Mesothelial cell of epicardium (in vitro differentiated cells): ENCODE data around the gene NPEPL1. TPM values are rescaled to one million over a fixed set of nuclear protein-coding genes. Genes with fewer than 3 reads are reported as not detected.

Experiments used
- DNase-seq, 2 experiments: peaks; one replicate each; pipeline ENCODE4 v3.0.0; 2021; ENCODE audit warnings: low spot score in 2 of 2; ENCODE audit not compliant: unreplicated experiment in 2 of 2
- H3K27ac Mint-ChIP-seq: 2 replicates; pipeline ENCODE4 v1.8.0; 2021; ENCODE audit warnings: mixed read lengths
- H3K27me3 Mint-ChIP-seq: 2 replicates; pipeline ENCODE4 v1.8.0; 2021; ENCODE audit warnings: low read depth, mixed read lengths
- H3K36me3 Mint-ChIP-seq: 2 replicates; pipeline ENCODE4 v1.8.0; 2021; ENCODE audit warnings: mixed read lengths
- H3K4me1 Mint-ChIP-seq: 2 replicates; pipeline ENCODE4 v1.8.0; 2021; ENCODE audit warnings: mixed read lengths
- H3K4me3 Mint-ChIP-seq: 2 replicates; pipeline ENCODE4 v1.8.0; 2021; ENCODE audit warnings: mild to moderate bottlenecking, moderate library complexity, mixed read lengths
- H3K9me3 Mint-ChIP-seq: 2 replicates; pipeline ENCODE4 v1.8.0; 2021; ENCODE audit warnings: mixed read lengths
- CTCF ChIP-seq: fragments of 200-600 bp; sonication (generic); IDR thresholded peaks from one replicate; pipeline ENCODE4 v1.5.0; 2021; ENCODE audit warnings: antibody characterized with exemption; ENCODE audit not compliant: unreplicated experiment
- total RNA-seq: library from RNA; stranded (reverse); gene quantifications from 3 replicates; pipeline ENCODE4 v1.2.1, GENCODE V29; 2021

Gene NPEPL1
- total RNA-seq, 1 donor from 2014 or later, result 65.8 TPM

- no peak for DNase-seq
- peaks cover 21% of the 10 kb centered on the region for H3K27me3 Mint-ChIP-seq
- TF ChIP-seq CTCF, result no peak
- H3K27ac Mint-ChIP-seq, result no peak overlapping the region
- H3K36me3 Mint-ChIP-seq, result no peaks in the 10 kb centered on the region
- H3K9me3 Mint-ChIP-seq, result peaks cover 35% of the 10 kb centered on the region
- H3K4me1 Mint-ChIP-seq, result no peaks in the 10 kb centered on the region
- H3K4me3 Mint-ChIP-seq, result no peak overlapping the region
Measured at GRCh38 chr20:58731192-58731591, 38.6 kb downstream of the NPEPL1 start.

GRCh38 chr20:58737198-58737597 lies 44.6 kb downstream of the NPEPL1 start:
- H3K4me3 Mint-ChIP-seq, result no peak overlapping the region
- H3K9me3 Mint-ChIP-seq, result peaks cover 5% of the 10 kb centered on the region
- no peak for DNase-seq
- TF ChIP-seq CTCF, result no peak
- H3K27me3 Mint-ChIP-seq, result peaks cover 35% of the 10 kb centered on the region
- no peaks in the 10 kb centered on the region for H3K36me3 Mint-ChIP-seq
- no peak overlapping the region for H3K27ac Mint-ChIP-seq
- H3K4me1 Mint-ChIP-seq, result no peaks in the 10 kb centered on the region

- Mint-ChIP-seq H3K36me3 (no peaks in the 10 kb centered on the region), H3K4me3 (no peak overlapping the region), H3K27me3 (peaks cover 26% of the 10 kb centered on the region), H3K9me3 (peaks cover 5% of the 10 kb centered on the region), H3K4me1 (no peaks in the 10 kb centered on the region), H3K27ac (no peak overlapping the region)
- no peak for TF ChIP-seq CTCF
- DNase-seq, result no peak
Measured at GRCh38 chr20:58740356-58741308, 48.0 kb downstream of the NPEPL1 start.

- Mint-ChIP-seq H3K4me1 (no peaks in the 10 kb centered on the region), H3K36me3 (no peaks in the 10 kb centered on the region), H3K27ac (no peak overlapping the region), H3K9me3 (peaks cover 5% of the 10 kb centered on the region), H3K27me3 (peaks cover 31% of the 10 kb centered on the region), H3K4me3 (no peak overlapping the region)
- no peak for TF ChIP-seq CTCF
- DNase-seq, result no peak
Measured at GRCh38 chr20:58741384-58741783, 48.8 kb downstream of the NPEPL1 start.

- H3K9me3 Mint-ChIP-seq, result peaks cover 4% of the 10 kb centered on the region
- H3K36me3 Mint-ChIP-seq, result no peaks in the 10 kb centered on the region
- H3K4me3 Mint-ChIP-seq, result no peak overlapping the region
- H3K27ac Mint-ChIP-seq, result no peak overlapping the region
- peaks cover 39% of the 10 kb centered on the region for H3K27me3 Mint-ChIP-seq
- TF ChIP-seq CTCF, result no peak
- DNase-seq, result peak in 1 of 2 experiments; percentile 22
- H3K4me1 Mint-ChIP-seq, result no peaks in the 10 kb centered on the region
Measured at GRCh38 chr20:58742668-58743566, 50.3 kb downstream of the NPEPL1 start.
